Mucosa of descending colon (tissue), 3 donors: ENCODE measurements around the gene CDC42EP1. TPM values are rescaled to one million over a fixed set of nuclear protein-coding genes. Genes with fewer than 3 reads are reported as not detected.
"Not testable (repeated sequence)": the region's sequence is repeated elsewhere in the genome, so short reads cannot be mapped to it uniquely, and the experiment has no call there.

Experiments used
- ATAC-seq: fragments of 200-7000 bp; cut with Tn5 transposase; one replicate; pipeline ENCODE4 v1.9.1; 2020; ENCODE audit warnings: mild to moderate bottlenecking, moderate library complexity
- DNase-seq, 3 donors: peaks; one replicate each; pipeline ENCODE4 v3.0.0-alpha.2; 2020
- H3K36me3 ChIP-seq: fragments of 200-600 bp; one replicate; pipeline ENCODE4 v1.8.0; 2021; ENCODE audit warnings: low read depth, mild to moderate bottlenecking
- H3K4me1 ChIP-seq: fragments of 200-600 bp; one replicate; pipeline ENCODE4 v1.8.0; 2021; ENCODE audit warnings: low read depth, mild to moderate bottlenecking
- H3K4me3 ChIP-seq: fragments of 200-600 bp; one replicate; pipeline ENCODE4 v1.8.0; 2021; ENCODE audit warnings: mild to moderate bottlenecking
- H3K9me3 ChIP-seq: fragments of 200-600 bp; one replicate; pipeline ENCODE4 v1.8.0; 2021; ENCODE audit warnings: mild to moderate bottlenecking
- intact Hi-C, 2 donors: fragments of 100-400 bp; cut with DNase I in 1 of 2; cut with micrococcal nuclease in 1 of 2; formaldehyde crosslinking; loops; one replicate each; pipeline versions ENCODE4 v1.11.0 to v1.11.1; 2022; cut with DNase I, micrococcal nuclease
- total RNA-seq, 3 donors: library from RNA; stranded (reverse); fragmentation: NEBNext Ultra II Directional in 2 of 3; extraction: Animal tissue kit (Norgen Biotek cat#: 25700) in 2 of 3; gene quantifications; one replicate each; pipeline versions ENCODE4 v1.2.1 to v1.2.4, GENCODE V29; 2021 to 2023
- TF ChIP-seq, protein P1 (sequence below): fragments of 200-600 bp; IDR thresholded peaks from one replicate; pipeline ENCODE4 v1.8.0; 2022; ENCODE audit warnings: antibody characterized with exemption, mild to moderate bottlenecking
- donor health status: DM: no; HTN: no; CAD: no; lungs with moderate emphysema.
- donor health status: DM: no; HTN: no; CAD: no.
- donor health status: DM: no; HTN: yes; CAD: no.

Gene CDC42EP1
- total RNA-seq, 3 donors from 2014 or later, result 31.5 to 52.0 (median 48.2) TPM

DNA sequence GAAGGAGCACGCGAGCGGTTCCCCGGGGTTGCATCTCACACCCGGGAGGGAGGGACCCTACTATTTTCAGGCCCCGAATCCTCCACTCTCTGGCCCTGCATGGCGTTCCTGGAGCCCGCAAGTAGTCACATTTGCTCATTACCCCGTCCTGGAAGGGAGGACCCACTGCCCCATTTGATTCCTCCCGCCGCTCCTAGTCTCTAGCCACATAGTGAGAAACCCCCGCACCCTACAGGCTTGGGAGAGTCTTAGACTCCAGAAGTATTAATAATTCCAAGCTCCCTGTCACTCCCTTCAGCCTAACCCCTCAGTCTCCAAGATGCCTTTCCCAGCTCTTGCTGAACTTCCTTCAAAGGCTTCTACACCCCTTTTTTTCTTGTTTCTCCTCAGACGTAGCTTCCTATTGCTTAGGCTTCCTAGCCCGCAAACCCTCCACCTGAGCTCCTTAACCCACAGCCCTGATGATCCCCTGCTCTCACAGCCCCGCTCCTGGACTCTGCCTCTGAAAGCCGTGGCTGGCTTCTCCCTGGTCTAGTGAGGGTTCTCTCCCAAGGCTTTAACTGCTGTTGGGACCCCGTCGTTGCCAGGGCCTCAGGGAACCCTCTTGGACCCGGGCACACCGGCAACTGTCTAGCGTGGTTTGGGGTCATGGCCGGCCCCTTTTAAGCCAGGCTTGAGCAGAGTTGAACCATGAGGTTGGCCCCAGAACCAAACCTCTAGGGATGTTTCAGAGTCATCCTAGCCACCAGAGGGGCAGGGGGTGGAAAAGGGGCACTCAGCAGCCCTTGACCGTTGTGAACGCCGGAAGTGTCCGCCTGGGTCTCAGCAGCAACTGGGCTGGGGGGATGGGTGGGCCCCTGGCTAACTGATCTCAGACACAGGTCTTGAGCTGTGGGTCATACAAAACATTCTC is 49.2 kb downstream of the CDC42EP1 start:
- no peaks in the 10 kb centered on the region for H3K36me3 ChIP-seq
- no peaks in the 10 kb centered on the region for H3K9me3 ChIP-seq
- H3K4me1 ChIP-seq, result peaks cover 42% of the 10 kb centered on the region
- H3K4me3 ChIP-seq, result peak overlapping the region; percentile 48
- TF ChIP-seq, protein P1, sequence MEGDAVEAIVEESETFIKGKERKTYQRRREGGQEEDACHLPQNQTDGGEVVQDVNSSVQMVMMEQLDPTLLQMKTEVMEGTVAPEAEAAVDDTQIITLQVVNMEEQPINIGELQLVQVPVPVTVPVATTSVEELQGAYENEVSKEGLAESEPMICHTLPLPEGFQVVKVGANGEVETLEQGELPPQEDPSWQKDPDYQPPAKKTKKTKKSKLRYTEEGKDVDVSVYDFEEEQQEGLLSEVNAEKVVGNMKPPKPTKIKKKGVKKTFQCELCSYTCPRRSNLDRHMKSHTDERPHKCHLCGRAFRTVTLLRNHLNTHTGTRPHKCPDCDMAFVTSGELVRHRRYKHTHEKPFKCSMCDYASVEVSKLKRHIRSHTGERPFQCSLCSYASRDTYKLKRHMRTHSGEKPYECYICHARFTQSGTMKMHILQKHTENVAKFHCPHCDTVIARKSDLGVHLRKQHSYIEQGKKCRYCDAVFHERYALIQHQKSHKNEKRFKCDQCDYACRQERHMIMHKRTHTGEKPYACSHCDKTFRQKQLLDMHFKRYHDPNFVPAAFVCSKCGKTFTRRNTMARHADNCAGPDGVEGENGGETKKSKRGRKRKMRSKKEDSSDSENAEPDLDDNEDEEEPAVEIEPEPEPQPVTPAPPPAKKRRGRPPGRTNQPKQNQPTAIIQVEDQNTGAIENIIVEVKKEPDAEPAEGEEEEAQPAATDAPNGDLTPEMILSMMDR, result no peak
- ATAC-seq (no peak), DNase-seq (peak in 2 of 3 donors; percentile 49 to 50)
- intact Hi-C loops, result no loop called here

DNA sequence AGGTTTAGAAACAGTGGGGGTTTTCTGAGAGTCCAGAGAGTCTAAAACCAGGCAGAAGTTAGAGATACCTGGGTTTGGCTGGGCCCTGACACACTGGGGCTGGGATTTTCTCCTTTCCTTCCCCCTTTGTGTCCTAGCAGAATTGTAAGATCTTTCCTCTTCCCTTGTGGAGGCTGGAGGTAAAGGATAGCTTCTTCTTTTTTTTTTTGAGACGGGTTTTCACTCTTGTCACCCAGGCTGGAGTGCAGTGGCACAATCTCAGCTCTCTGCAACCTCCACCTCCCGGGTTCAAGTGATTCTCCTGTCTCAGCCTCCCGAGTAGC is 49.8 kb downstream of the CDC42EP1 start:
- H3K4me3 ChIP-seq, intact Hi-C loops, ATAC-seq, H3K9me3 ChIP-seq, DNase-seq, H3K36me3 ChIP-seq: not testable (repeated sequence)
- H3K4me1 ChIP-seq, result peaks cover 42% of the 10 kb centered on the region

- H3K4me1 ChIP-seq, result peaks cover 42% of the 10 kb centered on the region
- TF ChIP-seq, protein P1, result no peak
- ATAC-seq, result peak; percentile 30
- peak; percentile 80 to 81 (median 81) for DNase-seq
- H3K36me3 ChIP-seq, result no peaks in the 10 kb centered on the region
- H3K4me3 ChIP-seq, result no peak overlapping the region
- intact Hi-C loops, result no loop called here
- no peaks in the 10 kb centered on the region for H3K9me3 ChIP-seq
Observed at GRCh38 chr22:37610480-37611129, 50.3 kb downstream of the CDC42EP1 start.

- no peak for ATAC-seq
- intact Hi-C loops, result no loop called here
- Histone ChIP-seq H3K9me3 (no peaks in the 10 kb centered on the region), H3K4me3 (no peak overlapping the region), H3K4me1 (peaks cover 38% of the 10 kb centered on the region), H3K36me3 (no peaks in the 10 kb centered on the region)
- TF ChIP-seq, protein P1, result no peak
- DNase-seq, result no peak
Observed at GRCh38 chr22:37611207-37611606, 50.9 kb downstream of the CDC42EP1 start.

DNA sequence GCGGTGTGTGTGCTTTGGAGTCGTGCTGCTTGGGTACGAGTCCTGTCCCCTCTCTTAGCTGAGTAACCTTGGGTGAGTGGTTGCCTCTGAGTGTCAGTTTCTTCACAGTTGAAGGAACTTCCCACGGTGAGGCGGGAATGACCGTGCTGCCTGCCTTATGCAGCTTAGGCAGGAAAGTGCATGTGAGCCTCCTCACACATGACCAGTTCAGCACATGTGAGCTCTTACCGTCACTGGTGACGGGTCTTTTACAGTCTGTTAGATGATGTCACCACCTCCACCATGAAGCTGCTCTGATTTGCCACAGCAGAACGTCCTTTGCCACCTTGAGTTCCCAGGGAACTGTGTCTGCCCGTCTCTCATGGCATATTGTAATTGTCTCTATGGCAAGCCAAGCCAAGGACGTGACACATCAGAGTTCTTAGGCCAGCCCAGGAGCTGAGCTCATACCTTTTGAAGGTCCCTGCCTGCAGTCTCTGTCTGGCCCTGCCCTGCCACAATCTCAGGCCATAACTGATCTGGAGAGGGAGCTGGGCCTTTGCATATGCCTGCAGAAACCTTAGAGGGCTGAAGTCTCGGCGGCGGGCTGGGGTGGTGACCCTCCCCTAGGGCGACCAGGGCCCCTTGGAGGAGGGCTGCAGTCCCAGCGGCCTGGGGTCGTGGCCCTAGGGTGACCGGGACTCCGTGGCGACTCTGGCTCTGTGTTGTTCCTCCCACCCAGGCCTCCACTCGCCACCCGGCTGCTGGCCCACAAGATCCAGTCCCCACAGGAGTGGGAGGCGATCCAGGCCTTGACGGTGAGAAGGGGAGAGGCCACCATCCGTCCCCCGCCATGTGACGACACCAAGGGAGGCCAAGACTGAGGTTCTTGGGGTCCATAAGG is 56.2 kb downstream of the CDC42EP1 start:
- DNase-seq (no peak), ATAC-seq (no peak)
- TF ChIP-seq, protein P1, result no peak
- H3K36me3 ChIP-seq, result peaks cover 2% of the 10 kb centered on the region
- no peaks in the 10 kb centered on the region for H3K9me3 ChIP-seq
- H3K4me1 ChIP-seq, result no peaks in the 10 kb centered on the region
- no peak overlapping the region for H3K4me3 ChIP-seq
- intact Hi-C loops, result no loop called here
